Measurements from ENCODE around the gene WDR54.

Gene WDR54

DNA sequence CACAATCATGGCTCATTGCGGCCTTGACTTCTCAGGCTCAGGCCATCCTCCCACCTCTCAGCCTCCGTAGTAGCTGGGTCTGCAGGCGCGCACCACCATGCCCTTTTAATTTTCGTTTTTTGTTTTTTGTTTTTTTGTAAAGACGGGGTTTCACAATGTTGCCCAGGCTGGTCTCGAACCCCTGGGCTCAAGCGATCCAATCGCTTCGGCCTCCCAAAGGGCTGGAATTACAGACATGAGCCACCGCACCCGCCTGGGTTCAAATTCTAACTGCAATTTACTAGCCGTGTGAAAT, 29.1 kb upstream of the WDR54 start:
- no peak for DNase-seq (ENCODE audit: low read depth)
- H3K4me3 ChIP-seq (ENCODE audit: low read depth, low read length) = no peak overlapping the region
- TF ChIP-seq POLR2A (IDR thresholded peaks at IDR 0.05; ENCODE audit: extremely low read depth, insufficient read length) = no peak
- TF ChIP-seq, protein P1, sequence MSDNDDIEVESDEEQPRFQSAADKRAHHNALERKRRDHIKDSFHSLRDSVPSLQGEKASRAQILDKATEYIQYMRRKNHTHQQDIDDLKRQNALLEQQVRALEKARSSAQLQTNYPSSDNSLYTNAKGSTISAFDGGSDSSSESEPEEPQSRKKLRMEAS (IDR thresholded peaks at IDR 0.05; ENCODE audit: low read depth, low read length) = no peak
- TF ChIP-seq, protein P2, sequence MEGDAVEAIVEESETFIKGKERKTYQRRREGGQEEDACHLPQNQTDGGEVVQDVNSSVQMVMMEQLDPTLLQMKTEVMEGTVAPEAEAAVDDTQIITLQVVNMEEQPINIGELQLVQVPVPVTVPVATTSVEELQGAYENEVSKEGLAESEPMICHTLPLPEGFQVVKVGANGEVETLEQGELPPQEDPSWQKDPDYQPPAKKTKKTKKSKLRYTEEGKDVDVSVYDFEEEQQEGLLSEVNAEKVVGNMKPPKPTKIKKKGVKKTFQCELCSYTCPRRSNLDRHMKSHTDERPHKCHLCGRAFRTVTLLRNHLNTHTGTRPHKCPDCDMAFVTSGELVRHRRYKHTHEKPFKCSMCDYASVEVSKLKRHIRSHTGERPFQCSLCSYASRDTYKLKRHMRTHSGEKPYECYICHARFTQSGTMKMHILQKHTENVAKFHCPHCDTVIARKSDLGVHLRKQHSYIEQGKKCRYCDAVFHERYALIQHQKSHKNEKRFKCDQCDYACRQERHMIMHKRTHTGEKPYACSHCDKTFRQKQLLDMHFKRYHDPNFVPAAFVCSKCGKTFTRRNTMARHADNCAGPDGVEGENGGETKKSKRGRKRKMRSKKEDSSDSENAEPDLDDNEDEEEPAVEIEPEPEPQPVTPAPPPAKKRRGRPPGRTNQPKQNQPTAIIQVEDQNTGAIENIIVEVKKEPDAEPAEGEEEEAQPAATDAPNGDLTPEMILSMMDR (IDR thresholded peaks at IDR 0.05; ENCODE audit: low read depth, low read length) = no peak
- TF ChIP-seq MYC (IDR thresholded peaks at IDR 0.05; ENCODE audit: low read depth, low read length) = no peak; the same call in 1 of the 2 replicates

DNA sequence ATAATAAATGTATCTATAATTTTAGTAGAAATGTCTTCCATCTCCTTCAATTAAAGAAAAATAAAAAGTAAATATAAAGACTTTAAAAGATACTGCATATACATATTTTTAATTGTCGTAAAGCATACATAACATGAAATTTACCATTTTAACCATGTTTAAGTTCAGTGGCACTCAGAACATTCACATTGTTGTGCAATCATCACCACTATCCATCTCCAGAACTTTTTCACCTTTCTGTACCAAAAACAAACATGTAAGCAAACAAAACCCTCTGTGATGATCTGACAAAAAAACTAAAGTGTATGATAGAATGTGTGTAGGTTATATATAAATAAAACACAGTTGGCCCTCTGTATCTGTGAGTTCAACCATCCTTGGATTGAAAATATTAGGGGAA, 28.0 kb upstream of the WDR54 start:
- H3K4me3 ChIP-seq (ENCODE audit: low read depth, low read length) = no peak overlapping the region
- TF ChIP-seq, protein P2 (IDR thresholded peaks at IDR 0.05; ENCODE audit: low read depth, low read length) = no peak
- TF ChIP-seq MYC (IDR thresholded peaks at IDR 0.05; ENCODE audit: low read depth, low read length) (no peak), POLR2A (IDR thresholded peaks at IDR 0.05; ENCODE audit: extremely low read depth, insufficient read length) (no peak)
- TF ChIP-seq, protein P1 (IDR thresholded peaks at IDR 0.05; ENCODE audit: low read depth, low read length) = no peak
- no peak for DNase-seq (ENCODE audit: low read depth)

DNA sequence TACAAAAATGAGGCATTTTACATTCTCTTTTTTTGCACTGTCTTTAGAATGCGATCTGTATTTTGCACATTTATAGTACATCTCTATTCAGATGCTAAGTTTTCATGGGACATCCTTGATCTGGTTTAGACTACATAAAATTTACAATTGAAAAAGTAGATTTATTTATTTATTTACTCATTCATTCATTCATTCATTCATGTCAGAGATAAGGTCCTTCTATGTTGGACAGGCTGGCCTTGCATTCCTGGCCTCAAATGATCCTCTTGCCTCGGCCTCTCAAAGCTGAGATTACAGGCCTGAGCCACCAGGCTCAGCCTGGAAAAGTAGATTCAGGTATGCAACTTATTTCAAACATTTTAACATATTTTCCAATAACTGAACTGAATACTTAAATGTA, 25.4 kb upstream of the WDR54 start:
- TF ChIP-seq POLR2A (IDR thresholded peaks at IDR 0.05; ENCODE audit: extremely low read depth, insufficient read length) (no peak), MYC (IDR thresholded peaks at IDR 0.05; ENCODE audit: low read depth, low read length) (no peak)
- TF ChIP-seq, protein P1 (IDR thresholded peaks at IDR 0.05; ENCODE audit: low read depth, low read length) = no peak
- TF ChIP-seq, protein P2 (IDR thresholded peaks at IDR 0.05; ENCODE audit: low read depth, low read length) = no peak
- DNase-seq (ENCODE audit: low read depth) = no peak
- no peak overlapping the region for H3K4me3 ChIP-seq (ENCODE audit: low read depth, low read length)

DNA sequence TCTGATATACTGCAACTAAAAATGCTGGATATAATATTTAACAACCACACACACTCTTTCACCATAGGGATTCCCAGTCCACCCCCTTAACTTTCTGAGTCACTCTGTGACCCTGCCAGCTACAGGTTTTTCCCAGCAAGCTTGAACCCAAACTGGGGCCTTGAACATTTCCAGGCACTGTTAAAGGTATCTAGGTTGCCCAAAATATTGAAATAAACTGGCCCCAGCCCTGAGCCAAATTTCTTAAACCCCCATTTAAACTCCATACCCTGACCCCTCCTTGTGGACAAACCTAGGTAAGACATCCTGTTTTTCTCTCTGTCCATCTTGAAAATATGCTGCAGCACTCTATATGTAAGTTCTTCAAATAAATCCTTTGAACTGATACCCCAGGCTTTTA, 21.7 kb upstream of the WDR54 start:
- DNase-seq (ENCODE audit: low read depth) = peak; percentile 72
- no peak overlapping the region for H3K4me3 ChIP-seq (ENCODE audit: low read depth, low read length)
- TF ChIP-seq, protein P1 (IDR thresholded peaks at IDR 0.05; ENCODE audit: low read depth, low read length) = no peak
- TF ChIP-seq MYC (IDR thresholded peaks at IDR 0.05; ENCODE audit: low read depth, low read length) = no peak
- TF ChIP-seq, protein P2 (IDR thresholded peaks at IDR 0.05; ENCODE audit: low read depth, low read length) = peak; percentile 64

DNA sequence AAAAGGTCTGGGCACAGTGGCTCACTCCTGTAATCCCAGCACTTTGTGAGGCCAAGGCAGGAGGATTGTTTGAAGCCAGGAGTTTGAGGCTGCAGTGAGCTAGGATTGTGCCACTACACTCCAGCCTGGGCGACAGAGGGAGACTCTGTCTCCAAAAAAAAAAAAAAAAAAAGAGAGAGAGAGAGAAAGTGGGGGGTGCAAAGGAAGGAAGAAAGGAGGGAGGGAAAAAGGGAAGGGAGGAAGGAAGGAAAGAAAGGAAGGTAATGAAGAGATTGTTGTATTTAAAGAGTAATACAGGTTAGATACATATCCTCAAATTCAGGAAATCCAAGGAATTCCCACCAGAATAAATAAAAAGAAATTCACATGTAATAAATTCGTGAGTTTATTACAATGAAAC, 19.6 kb upstream of the WDR54 start:
- no peak overlapping the region for H3K4me3 ChIP-seq (ENCODE audit: low read depth, low read length)
- TF ChIP-seq, protein P2 (IDR thresholded peaks at IDR 0.05; ENCODE audit: low read depth, low read length) = no peak
- no peak for TF ChIP-seq MYC (IDR thresholded peaks at IDR 0.05; ENCODE audit: low read depth, low read length)
- TF ChIP-seq POLR2A (IDR thresholded peaks at IDR 0.05; ENCODE audit: extremely low read depth, insufficient read length) = no peak
- TF ChIP-seq, protein P1 (IDR thresholded peaks at IDR 0.05; ENCODE audit: low read depth, low read length) = no peak
- no peak for DNase-seq (ENCODE audit: low read depth)

DNA sequence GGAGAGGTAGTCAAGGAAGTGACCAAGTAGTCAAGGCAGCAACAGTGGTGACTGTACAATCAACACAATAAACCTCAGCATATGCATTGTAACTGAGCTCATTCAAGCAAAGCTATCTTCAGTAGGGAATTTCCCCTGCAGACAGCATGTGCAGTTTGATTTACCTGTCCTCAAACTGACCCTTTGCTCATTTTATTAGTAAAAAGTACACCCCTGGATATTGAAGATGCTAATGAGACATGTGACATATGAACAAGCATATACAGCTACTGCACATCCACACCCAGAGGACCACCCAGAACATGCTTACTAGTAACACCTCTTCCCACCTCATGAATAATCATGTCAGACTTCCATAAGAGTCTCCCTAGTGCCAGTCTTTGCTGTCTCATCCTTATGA, 15.5 kb upstream of the WDR54 start:
- TF ChIP-seq POLR2A (IDR thresholded peaks at IDR 0.05; ENCODE audit: extremely low read depth, insufficient read length) (no peak), MYC (IDR thresholded peaks at IDR 0.05; ENCODE audit: low read depth, low read length) (no peak)
- TF ChIP-seq, protein P1 (IDR thresholded peaks at IDR 0.05; ENCODE audit: low read depth, low read length) = no peak
- TF ChIP-seq, protein P2 (IDR thresholded peaks at IDR 0.05; ENCODE audit: low read depth, low read length) = no peak
- DNase-seq (ENCODE audit: low read depth) = no peak
- no peak overlapping the region for H3K4me3 ChIP-seq (ENCODE audit: low read depth, low read length)

All from NB4 (cell line).